B cell (primary cell): Measurements from ENCODE around the gene USP2.

Source experiments
- EZH2 ChIP-seq: IDR thresholded peaks from 2 replicates; pipeline ENCODE4 v1.6.1; 2012; ENCODE audit warnings: borderline replicate concordance, low read depth, mild to moderate bottlenecking, moderate library complexity, low read length; ENCODE audit not compliant: insufficient read depth, poor library complexity, severe bottlenecking
- TF ChIP-seq, protein P1 (sequence below): fragments of 200-600 bp; IDR thresholded peaks from one replicate; pipeline ENCODE4 v1.8.0; 2022; ENCODE audit warnings: antibody characterized with exemption, mild to moderate bottlenecking

- TF ChIP-seq, protein P1, sequence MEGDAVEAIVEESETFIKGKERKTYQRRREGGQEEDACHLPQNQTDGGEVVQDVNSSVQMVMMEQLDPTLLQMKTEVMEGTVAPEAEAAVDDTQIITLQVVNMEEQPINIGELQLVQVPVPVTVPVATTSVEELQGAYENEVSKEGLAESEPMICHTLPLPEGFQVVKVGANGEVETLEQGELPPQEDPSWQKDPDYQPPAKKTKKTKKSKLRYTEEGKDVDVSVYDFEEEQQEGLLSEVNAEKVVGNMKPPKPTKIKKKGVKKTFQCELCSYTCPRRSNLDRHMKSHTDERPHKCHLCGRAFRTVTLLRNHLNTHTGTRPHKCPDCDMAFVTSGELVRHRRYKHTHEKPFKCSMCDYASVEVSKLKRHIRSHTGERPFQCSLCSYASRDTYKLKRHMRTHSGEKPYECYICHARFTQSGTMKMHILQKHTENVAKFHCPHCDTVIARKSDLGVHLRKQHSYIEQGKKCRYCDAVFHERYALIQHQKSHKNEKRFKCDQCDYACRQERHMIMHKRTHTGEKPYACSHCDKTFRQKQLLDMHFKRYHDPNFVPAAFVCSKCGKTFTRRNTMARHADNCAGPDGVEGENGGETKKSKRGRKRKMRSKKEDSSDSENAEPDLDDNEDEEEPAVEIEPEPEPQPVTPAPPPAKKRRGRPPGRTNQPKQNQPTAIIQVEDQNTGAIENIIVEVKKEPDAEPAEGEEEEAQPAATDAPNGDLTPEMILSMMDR = no peak
- TF ChIP-seq EZH2 = no peak
These were observed 29.0 kb upstream of the USP2 start for GRCh38 chr11:119410501-119410900.
